Midbrain (tissue), 1 donor: Measurements from ENCODE around the gene TMEM176B.
"Not testable (repeated sequence)": the region's sequence is repeated elsewhere in the genome, so short reads cannot be mapped to it uniquely, and the experiment has no call there.

Experiments
- DNase-seq: peaks from one replicate; lab custom pipeline; 2025; lab: John Stamatoyannopoulos, UW

The TMEM176B gene

DNA sequence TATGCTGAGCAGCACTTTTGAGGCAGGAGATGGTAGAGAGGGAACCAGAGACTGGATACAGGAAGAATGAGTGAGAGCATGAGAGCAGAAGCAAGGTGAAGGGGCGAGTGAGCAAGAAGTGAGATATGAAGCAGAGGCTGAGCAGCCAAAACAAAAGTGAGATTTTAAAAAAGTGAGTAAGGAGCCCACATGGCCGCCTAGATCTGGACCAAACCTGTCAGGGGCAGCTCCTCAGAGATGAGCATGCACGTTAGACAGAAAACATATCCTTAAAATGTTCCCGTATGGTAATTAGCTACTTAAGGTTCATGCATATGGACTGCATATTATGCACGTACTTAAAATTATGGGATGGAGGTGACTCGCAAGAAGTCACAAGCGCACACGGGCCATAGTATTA, 22.9 kb upstream of the TMEM176B start:
- DNase-seq = no peak

DNA sequence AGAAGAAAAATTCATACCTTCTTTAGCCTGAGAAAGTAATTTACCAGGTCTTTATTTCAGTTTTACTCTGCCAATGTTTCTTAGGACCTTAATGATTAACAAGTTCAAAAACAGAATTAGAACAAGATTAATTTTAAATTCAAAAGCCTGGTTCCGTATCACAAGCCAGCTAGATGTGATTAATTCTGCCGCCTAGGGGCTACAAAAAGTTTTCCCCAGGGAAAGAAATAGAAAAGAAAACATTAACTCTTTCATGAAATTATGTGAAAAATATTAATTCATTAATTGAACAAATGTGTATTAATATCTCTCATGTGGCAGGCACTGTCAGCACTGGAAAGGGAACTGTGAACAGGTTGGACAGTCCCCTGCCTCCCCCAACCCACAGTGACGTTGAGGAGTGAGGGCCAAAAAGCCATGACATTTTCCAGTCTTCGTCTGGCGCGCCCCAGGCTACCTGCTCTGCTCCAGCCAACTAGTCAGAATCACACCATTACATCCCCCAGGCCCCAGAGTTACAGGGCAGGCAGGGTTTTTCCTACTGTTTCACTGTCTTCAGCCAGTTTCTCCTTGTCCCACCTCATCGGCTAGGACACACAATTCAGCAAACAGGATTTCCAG, 20.5 kb upstream of the TMEM176B start:
- DNase-seq = no peak

DNA sequence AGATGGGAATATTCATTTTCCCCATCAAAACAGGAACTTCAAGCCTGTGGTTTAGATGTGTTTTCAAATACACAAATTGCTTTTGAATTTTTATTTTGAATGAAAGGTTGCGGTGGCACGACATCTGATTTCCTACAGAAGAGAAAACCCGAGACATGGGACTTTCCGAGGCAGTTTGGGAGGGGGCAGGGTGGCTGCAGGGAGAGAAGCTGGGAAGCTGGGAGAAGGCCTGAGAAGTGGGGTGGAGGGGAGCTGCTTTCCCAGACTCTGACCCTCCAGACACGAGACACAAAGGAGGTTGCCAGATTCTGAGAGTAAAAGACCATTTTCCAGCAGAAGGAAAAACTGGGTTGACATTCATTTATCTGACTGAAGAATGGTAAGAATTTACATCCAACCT, 20.0 kb upstream of the TMEM176B start:
- no peak for DNase-seq

DNA sequence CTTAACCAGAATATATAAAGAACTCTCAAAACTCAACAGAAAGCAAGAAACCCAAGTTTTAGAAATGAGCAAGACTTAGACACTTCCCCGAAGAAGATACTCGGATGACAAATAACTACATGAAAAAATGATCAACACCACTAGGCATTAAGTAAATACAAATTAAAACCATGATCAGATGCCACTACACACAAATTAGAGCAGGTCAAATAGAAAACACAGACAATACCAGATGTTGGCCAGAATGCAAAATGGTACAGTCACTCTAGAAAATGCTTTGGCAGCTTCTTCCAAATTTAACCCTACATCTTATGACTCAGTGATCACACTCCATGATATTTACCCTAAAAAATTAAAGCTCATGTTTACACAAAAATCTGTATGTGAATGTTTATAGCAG, 18.8 kb upstream of the TMEM176B start:
- no peak for DNase-seq

DNA sequence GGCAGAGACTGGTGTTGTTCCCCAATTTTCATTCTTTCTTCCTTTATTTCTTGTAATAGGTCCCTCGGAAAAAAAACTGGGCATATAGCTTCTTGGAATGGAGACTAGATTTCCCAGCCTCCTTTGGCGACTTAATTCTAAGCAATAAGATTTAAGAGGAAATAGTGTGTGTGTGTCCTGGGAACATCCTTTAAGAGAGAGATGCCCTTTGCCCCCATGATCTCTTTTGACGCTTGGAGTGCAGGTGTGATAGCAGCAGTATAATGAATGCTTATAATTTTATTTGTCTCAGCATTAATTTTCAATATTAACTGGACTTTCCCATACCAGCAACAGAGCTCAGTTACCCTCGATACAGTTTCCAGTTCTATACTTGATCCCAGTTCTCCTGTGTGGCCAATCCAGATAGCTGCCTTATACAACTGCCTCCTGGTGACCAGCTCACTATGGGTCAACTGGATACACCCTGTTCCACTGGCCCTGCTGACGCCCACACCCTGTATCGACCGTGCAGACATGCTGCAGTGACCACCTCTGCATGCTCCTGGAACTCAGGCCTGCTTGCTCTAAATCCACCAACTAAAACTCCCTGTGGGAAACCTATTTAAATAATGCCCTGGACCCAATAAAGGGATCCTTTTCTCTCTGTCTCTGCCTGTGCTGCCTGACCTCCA, 14.3 kb upstream of the TMEM176B start:
- DNase-seq = no peak

DNA sequence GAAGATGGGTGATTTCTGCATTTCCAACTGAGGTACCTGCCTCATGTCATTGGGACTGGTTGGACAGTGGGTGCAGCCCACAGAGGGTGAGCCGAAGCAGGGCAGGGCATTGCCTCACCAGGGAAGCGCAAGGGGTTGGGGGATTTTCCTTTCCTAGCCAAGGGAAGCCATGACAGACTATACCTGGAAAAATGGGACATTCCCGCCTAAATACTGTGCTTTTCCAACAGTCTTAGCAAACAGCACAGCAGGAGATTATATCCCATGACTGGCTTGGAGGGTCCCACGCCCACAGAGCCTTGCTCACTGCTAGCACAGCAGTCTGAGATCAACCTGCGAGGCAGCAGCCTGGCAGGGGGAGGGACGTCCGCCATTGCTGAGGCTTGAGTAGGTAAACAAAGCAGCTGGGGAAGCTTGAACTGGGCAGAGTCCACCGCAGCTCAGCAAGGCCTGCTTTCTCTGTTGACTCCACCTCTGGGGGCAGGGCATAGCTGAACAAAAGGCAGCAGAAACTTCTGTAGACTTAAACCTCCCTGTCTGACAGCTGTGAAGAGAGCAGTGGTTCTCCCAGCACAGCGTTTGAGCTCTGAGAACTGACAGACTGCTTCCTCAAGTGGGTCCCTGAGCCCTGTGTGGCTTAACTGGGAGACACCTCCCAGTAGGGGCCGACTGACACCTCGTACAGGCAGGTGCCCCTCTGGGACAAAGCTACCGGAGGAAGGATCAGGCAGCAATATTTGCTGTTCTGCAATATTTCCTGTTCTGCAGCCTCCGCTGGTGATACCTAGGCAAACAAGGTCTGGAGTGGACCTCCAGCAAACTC, 7.7 kb upstream of the TMEM176B start:
- not testable (repeated sequence) for DNase-seq

DNA sequence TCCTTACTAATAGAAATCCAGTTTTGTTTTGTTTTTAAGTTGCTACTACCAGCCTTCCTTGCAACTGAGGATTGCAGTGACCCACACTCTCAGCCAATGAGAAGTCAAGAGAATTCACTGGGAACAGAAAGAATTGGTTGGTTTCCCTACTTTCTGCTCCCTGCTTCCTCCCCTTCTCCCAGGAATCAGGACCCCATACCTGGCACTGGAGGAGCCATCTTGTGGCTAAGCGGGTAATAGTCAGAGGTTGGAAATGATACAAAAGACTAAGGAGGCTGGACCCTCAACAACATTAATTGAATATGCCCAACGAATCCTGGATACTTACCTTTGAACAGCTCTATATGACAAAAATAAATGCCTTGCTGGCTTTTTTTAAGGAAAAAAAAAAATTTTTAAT, 6.7 kb upstream of the TMEM176B start:
- DNase-seq = no peak

DNA sequence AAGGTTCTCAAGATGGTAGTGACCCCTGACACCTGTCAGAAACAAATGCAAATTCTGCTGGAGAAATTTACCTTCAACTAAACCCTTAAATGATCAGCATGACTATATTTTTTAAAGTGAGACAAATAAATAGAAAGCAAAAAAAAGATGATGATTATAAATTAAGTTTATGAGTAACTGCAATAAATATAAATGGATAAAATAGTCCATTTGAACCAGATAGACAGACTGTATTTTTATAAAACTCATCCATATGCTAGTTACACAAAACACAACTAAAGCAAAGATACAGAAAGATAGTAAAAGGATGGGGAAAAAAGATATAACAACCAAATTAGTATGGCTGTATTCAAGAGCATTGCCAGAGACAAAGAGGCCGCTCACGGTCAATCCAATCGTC, 6.3 kb upstream of the TMEM176B start:
- no peak for DNase-seq

DNA sequence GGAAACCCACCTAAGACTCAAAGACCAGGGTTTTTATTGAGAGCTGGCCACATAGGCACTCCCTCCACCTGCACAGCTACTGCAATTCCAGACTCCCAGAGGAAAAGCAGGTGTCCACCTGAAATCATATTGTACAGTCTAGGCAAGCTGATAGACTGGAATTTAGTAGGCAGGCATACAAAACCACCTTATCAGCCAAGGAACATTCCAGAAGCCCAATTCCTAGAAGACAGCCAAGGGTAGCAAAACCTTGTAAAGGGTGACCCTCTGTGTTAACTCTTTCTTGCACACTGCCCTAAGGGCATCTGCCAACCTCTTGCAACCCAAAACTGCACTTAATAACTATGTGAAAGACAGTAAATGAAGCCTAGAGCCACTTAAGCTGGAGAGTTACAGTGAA, 5.7 kb upstream of the TMEM176B start:
- DNase-seq = no peak

DNA sequence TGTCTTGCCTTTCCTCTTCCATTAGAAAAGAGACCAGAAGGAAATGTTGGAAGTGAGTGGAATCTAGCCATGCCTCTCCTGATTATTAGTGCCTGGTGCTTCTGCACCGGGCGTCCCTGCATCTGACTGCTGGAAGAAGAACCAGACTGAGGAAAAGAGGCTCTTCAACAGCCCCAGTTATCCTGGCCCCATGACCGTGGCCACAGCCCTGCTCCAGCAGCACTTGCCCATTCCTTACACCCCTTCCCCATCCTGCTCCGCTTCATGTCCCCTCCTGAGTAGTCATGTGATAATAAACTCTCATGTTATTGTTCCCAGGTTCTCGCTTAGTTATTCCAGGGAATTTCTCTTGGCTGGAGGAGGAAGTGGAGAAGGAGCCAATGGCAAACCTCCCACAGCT, 4.6 kb upstream of the TMEM176B start:
- no peak for DNase-seq

DNA sequence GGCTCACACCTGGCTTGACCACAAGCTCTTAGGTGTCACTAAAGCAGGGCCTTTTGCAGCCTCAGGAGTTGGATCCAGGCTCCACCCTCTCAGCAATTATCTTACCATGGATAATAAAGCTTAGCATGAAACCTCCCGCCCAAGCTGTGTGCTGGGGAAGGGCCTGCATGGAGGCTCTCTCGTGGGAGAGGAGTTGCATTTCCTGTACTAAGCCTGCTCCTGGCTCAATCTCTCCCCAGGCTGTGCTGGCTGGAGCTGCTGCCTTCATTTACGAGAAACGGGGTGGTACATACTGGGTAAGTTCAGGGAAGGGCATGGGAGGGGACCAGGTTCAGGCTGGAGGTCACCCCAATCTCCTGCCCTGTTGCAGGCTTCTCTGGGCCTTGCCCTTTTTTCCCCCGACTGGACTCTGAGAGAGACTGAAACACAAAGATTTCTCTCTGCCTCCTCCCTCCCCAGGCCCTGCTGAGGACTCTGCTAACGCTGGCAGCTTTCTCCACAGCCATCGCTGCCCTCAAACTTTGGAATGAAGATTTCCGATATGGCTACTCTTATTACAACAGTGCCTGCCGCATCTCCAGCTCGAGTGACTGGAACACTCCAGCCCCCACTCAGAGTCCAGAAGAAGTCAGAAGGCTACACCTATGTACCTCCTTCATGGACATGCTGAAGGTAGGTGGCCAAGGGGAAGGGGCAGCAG, 3.1 kb upstream of the TMEM176B start:
- no peak for DNase-seq

DNA sequence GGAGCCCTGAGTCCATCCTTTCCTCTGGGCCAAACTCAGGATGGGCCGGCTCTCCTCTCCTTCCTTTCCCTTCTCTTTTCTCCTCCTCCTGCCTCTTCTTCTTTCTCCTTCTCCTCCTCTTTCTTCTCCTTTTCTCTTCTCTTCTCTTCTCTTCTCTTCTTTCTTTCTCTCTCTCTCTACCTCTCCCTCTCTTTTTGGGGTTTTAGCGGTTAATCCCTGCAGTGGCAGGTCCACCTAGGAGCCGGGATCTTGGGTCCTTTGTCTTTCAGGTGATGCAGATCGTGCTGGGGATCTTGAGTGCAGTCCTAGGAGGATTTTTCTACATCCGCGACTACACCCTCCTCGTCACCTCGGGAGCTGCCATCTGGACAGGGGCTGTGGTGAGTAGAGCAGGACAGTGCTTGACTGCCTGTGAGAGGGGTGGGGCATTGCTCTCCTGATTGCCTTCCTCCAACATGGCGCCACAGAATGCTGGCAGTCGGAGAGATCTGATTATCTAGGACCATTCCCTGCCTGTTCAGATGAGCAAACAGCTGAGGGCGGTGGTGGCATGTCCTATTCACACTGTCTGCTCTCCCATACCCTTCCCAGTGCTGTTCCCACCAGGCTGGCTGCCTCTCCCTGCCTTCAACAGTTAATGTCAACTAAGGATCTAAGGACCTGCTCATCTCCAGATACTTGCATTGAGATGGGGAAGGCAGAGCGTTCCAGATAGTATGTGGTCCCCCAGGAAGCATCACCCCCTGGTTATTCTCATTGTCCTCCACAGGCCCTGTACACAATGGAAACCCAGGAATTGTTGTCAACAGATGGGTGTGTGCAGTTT, 2.0 kb upstream of the TMEM176B start:
- no peak for DNase-seq

DNA sequence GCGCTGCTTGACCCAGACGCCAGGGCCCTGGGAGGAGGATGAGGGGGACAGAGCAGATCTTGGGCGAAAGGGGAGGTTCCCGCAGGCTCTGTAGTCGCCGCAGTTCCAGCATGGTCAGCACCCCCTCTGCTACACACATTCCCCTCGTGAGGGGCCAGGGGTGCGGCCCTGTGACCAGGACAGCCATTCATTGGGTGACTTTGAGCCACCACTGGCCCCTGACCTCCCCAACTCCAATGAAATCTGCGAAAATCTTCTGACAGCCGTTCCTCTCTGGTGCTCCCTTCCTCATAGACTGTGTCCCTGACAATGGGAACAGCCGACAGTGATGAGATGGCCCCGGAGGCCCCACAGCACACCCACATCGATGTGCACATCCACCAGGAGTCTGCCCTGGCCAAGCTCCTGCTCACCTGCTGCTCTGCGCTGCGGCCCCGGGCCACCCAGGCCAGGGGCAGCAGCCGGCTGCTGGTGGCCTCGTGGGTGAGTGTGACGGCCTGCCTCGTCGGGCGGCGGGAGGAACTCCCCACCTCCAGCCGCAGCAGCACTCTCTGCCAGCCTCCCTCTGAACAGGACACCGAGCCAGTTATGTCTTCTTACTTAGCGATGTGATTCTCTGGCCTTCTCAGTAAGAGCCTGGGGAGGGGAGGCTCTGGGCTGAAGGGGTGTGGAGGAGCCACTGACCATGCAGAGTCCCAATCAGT, 1.2 kb upstream of the TMEM176B start:
- no peak for DNase-seq

DNA sequence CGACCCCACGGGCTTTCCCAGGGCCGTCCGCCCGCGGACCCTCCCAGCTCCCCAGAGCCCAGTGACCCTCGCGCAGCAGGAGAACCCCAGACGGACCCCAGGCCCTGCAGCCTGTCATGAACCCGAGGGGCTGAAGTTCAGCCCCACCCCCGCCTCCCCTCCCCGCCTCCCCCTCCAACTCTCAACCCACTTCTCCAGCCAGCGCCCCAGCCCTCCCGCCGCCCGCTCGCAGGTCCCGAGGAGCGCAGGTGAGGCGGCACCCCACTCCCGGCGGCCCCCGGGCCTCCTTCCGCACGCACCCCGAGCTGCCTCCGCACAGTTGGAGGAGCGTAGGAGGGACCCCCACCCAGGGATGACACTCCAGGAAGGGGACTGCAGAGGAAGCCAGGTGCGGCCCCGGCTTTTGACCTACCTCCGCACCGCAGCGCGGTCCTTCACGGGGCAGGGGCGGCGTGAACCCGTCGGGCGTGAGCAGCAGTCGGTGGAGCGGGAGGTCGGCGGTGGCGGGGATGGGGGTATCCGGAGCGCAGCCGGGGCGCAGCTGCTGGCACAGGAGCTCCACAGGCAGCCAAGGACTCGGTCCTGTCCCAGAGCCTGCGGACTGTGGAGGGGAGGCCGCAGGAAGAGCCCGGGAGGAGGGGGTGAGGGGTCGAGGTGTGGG, 547 bp upstream of the TMEM176B start, which contains the start of gene TMEM176A:
Gene TMEM176A (plus strand): TSS at position 189 of the 661 bp plus-strand sequence. CDS start 782 bp downstream, outside the sequence.
- DNase-seq = no peak

DNA sequence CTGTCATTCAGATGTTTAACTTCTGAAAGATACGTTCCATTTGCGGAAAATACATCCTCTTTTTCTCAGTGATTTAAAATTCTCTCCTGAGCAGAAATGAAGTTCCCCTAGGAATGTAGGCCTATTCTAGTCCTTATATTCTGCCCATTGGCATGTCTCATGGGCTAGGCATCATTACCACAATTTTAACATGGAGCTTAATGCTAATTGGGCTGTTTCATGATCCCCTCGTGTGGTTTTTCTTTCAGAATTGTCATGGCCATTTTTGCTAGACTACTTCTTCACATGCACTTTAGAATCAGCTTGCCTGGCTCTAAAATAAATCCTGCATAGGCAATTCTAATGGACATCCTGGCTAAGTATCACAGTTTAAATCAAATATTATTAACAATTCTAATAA, 1.0 kb downstream of the TMEM176B start:
- no peak for DNase-seq

DNA sequence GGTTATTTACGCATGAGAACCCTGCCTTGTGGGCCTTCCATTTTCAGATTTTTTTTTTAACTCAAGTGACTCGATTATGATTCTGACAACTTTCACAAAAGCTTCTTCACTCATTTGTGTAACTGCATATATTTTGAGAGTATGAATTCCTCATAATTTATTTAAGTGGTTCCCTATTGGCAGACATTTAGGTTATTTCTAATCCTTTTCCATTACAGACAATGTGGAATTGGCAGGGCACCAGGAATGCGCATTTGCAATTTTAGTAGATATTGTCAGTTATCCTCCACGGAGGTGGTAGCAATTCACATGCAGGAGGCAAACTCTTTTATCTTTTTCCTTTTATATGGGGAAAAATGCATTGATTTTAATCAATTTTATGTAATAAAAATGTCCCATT, 2.5 kb downstream of the TMEM176B start:
- no peak for DNase-seq

DNA sequence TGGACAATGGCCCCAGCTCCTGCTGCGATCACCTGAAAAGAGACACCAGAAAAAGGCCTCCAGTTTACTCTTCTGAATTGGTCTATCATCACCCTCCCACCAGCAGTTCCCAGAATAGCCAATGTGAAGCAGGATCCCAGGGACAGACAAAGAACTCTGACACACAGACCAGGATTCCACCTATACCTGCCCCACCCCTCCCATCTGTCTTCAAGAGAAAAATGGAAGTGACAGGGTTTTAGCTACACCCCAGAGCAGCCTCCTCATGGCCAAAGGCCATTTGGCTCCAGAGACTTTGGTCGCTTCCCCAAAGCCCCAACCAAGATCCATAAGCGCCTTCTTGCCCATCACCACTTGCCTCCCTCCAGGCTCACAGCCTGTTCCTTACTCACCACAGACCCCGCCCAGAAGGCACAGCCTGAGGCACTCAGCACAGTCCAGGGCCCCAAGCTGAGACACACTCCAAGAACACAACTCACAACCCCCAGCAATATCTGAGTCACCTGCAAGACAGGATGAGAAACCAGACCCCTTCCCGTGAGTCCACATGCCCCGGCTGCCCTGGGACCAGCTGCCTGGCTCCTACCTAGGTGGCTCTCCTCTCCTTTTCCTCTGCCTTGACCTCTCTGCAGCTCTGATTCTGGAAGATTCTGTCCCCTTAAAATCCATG, 6.5 kb downstream of the TMEM176B start:
- no peak for DNase-seq

DNA sequence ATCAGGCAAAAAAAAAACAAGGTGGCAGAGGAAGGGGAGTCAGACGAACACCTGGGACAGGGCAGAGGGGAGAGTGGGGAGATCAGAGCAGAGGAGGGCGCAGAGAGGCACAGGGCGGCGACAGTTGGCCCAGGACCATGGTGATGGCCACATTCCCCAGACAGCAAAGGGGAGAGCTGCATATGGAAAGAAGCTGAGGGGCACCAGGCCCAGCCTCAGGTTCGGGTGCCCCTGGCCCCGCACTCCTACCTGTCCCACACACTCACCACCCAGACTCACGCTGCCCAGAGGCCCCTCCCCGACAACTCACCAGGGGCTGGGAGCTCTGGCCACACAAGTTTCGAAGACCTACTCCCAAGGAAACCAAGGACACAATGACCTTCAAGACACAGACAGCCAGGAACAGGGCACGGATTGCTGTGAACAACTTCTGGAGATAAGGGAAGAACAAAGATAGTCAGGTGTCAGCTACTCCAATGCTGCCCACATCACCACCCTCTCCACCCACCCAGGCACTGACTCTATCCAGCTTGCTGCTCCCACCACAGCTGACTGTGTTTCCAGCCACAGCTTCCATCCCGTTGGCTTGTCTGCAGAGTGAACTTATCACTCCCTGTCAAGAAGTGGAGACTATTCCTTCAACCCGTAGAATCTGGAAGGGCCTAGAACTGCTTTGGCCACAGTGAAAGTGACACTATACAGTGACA, 8.3 kb downstream of the TMEM176B start:
- DNase-seq = no peak

DNA sequence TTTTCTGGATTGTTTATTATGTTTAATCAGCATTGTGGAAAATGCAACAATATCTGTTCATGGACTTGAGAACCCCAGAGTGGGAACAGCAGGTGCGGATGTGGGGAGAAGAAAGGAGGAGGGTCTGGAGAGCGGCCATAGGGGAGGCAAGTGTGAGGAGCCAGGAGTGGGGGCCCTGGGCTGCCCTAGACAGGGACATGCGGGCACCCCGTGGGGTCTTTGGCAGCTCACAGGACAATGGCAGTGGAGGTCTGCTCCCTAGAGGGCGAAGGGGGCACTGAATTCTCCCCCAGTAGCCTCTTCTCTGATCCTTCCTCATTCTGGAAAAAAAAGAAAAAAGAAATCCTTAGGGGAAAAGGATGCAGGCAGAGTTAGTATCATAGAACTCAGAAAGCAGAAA, 8.9 kb downstream of the TMEM176B start:
- DNase-seq = no peak
